ENCODE data around the gene AOAH. TPM values are rescaled to one million over a fixed set of nuclear protein-coding genes. Genes with fewer than 3 reads are reported as not detected.
A peak's percentile ranks its signal among the peaks of the same experiment; 100 is the strongest.

AOAH gene
- total RNA-seq, 1 donor from 2014 or later, result 5.5 TPM

DNA sequence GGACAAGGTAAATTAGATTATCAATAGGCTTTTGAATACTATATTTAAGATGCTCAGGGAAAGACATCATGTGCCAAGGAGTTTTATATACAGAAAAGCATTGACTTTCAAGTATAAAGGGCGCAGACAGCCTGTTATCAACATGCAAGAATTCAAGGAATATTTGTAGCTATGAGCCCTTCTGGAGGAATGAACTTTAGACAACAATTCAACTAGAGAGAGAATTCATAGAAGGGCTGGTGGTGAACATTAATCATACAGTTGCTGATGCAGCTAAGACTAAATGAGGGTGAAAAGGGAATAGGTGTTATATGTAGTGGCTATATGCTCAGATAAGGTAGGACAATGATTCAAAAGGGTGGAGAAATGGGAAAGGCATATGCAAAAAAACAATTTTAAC is 41.2 kb downstream of the AOAH start:
- Histone ChIP-seq H4K20me1 (ENCODE audit: low read depth) (no peaks in the 10 kb centered on the region), H3F3A (ENCODE audit: low read depth) (no peaks in the 10 kb centered on the region), H3K36me3 (no peaks in the 10 kb centered on the region), H3K27me3 (no peaks in the 10 kb centered on the region), H2AFZ (replicated peaks) (no peak overlapping the region), H3K9ac (no peak overlapping the region), H3K4me3 (no peak overlapping the region), H3K9me3 (ENCODE audit: low read depth) (no peaks in the 10 kb centered on the region), H3K4me1 (no peaks in the 10 kb centered on the region), H3K4me2 (no peak overlapping the region), H3K27ac (no peak overlapping the region), H3K79me2 (ENCODE audit: low read depth) (no peaks in the 10 kb centered on the region)
- Mint-ChIP-seq H3K4me1 (no peaks in the 10 kb centered on the region), H3K27me3 (ENCODE audit: insufficient read depth, low read depth) (no peaks in the 10 kb centered on the region), H3K27ac (no peak overlapping the region), H3K36me3 (no peaks in the 10 kb centered on the region), H3K9me3 (no peaks in the 10 kb centered on the region), H3K4me3 (no peak overlapping the region)
- no peak for DNase-seq (ENCODE audit: low spot score)
- TF ChIP-seq EZH2phosphoT487 (IDR thresholded peaks at IDR 0.05), result no peak
- TF ChIP-seq EZH2 (IDR thresholded peaks at IDR 0.05), result no peak
- TF ChIP-seq, protein P1, sequence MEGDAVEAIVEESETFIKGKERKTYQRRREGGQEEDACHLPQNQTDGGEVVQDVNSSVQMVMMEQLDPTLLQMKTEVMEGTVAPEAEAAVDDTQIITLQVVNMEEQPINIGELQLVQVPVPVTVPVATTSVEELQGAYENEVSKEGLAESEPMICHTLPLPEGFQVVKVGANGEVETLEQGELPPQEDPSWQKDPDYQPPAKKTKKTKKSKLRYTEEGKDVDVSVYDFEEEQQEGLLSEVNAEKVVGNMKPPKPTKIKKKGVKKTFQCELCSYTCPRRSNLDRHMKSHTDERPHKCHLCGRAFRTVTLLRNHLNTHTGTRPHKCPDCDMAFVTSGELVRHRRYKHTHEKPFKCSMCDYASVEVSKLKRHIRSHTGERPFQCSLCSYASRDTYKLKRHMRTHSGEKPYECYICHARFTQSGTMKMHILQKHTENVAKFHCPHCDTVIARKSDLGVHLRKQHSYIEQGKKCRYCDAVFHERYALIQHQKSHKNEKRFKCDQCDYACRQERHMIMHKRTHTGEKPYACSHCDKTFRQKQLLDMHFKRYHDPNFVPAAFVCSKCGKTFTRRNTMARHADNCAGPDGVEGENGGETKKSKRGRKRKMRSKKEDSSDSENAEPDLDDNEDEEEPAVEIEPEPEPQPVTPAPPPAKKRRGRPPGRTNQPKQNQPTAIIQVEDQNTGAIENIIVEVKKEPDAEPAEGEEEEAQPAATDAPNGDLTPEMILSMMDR (IDR thresholded peaks at IDR 0.05), result no peak

DNA sequence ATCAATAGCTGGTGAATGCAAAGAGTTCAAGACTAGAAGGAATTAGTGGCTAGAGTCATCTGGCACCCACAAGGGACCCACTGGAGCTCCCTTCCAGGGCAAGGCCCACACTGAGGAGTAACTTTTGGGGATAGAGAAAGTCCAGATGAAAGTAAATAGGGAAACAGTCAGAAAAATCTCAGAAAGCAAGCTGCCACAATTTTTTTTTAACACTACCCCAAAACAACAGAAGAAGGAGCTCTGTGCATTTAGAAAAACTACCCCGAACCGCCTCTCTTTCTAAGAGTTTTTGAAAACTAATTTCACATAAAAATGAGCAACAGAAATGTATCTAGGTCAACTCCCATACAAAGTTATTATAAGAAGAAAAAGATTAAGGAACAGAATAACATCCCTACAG is 42.2 kb downstream of the AOAH start:
- H3F3A ChIP-seq (ENCODE audit: low read depth), result no peaks in the 10 kb centered on the region
- H3K27me3 Mint-ChIP-seq (ENCODE audit: insufficient read depth, low read depth), result no peaks in the 10 kb centered on the region
- H3K36me3 ChIP-seq, result no peaks in the 10 kb centered on the region
- DNase-seq (ENCODE audit: low spot score), result no peak
- no peak overlapping the region for H3K27ac ChIP-seq
- H2AFZ ChIP-seq (replicated peaks), result no peak overlapping the region
- no peaks in the 10 kb centered on the region for H3K27me3 ChIP-seq
- H3K79me2 ChIP-seq (ENCODE audit: low read depth), result no peaks in the 10 kb centered on the region
- no peak for TF ChIP-seq EZH2phosphoT487 (IDR thresholded peaks at IDR 0.05)
- TF ChIP-seq EZH2 (IDR thresholded peaks at IDR 0.05), result no peak
- TF ChIP-seq, protein P1 (IDR thresholded peaks at IDR 0.05), result no peak
- H4K20me1 ChIP-seq (ENCODE audit: low read depth), result no peaks in the 10 kb centered on the region
- no peak overlapping the region for H3K9ac ChIP-seq
- H3K4me1 Mint-ChIP-seq, result no peaks in the 10 kb centered on the region
- H3K9me3 ChIP-seq (ENCODE audit: low read depth), result no peaks in the 10 kb centered on the region
- no peak overlapping the region for H3K4me3 ChIP-seq
- H3K9me3 Mint-ChIP-seq, result no peaks in the 10 kb centered on the region
- no peak overlapping the region for H3K4me3 Mint-ChIP-seq
- no peak overlapping the region for H3K4me2 ChIP-seq
- H3K27ac Mint-ChIP-seq, result no peak overlapping the region
- H3K4me1 ChIP-seq, result no peaks in the 10 kb centered on the region
- no peaks in the 10 kb centered on the region for H3K36me3 Mint-ChIP-seq

DNA sequence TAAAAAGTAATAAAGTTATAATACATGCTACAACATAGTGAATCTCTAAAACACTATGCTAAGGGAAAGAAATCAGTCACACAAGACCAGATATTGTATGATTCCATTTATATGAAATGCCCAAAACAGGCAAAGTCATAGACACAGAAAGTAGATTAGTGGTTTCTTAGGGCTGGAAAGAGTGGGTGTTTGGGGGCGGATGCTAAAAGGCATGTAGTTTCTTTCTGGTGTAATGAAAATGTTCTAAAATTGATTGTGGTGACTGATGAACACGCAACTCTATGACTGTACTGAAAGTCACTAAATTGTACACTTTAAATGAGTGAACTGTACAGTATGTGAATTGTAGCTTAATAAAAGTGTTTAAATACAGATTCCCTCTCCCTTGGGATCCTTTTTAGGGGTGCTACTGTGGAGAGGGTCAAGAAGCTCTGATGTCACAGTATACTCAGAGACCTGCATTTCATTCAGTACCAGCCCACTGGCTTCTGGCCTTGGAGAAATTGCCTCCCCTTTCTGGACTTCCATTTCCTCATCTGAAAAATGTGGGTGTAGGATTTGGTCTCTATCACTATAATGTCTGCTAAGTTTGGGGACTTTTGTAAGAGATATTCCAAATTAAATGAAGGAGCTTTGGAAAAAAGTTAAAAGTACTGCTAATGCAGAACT is 46.4 kb downstream of the AOAH start:
- H3K4me1 Mint-ChIP-seq, result no peaks in the 10 kb centered on the region
- no peak overlapping the region for H3K4me2 ChIP-seq
- no peak overlapping the region for H3K27ac Mint-ChIP-seq
- no peaks in the 10 kb centered on the region for H3K4me1 ChIP-seq
- H3K27me3 ChIP-seq, result no peaks in the 10 kb centered on the region
- DNase-seq (ENCODE audit: low spot score), result no peak
- H3K4me3 ChIP-seq, result no peak overlapping the region
- TF ChIP-seq, protein P1 (IDR thresholded peaks at IDR 0.05), result no peak
- TF ChIP-seq EZH2 (IDR thresholded peaks at IDR 0.05), result no peak
- TF ChIP-seq EZH2phosphoT487 (IDR thresholded peaks at IDR 0.05), result no peak
- H3K79me2 ChIP-seq (ENCODE audit: low read depth), result no peaks in the 10 kb centered on the region
- no peaks in the 10 kb centered on the region for H3K9me3 Mint-ChIP-seq
- H3K9me3 ChIP-seq (ENCODE audit: low read depth), result no peaks in the 10 kb centered on the region
- no peaks in the 10 kb centered on the region for H3K27me3 Mint-ChIP-seq (ENCODE audit: insufficient read depth, low read depth)
- H3K9ac ChIP-seq, result no peak overlapping the region
- H3K27ac ChIP-seq, result no peak overlapping the region
- no peak overlapping the region for H3K4me3 Mint-ChIP-seq
- no peaks in the 10 kb centered on the region for H3K36me3 Mint-ChIP-seq
- no peaks in the 10 kb centered on the region for H3K36me3 ChIP-seq
- no peaks in the 10 kb centered on the region for H4K20me1 ChIP-seq (ENCODE audit: low read depth)
- H3F3A ChIP-seq (ENCODE audit: low read depth), result no peaks in the 10 kb centered on the region
- H2AFZ ChIP-seq (replicated peaks), result peak overlapping the region; percentile 65

All from neural progenitor cell (in vitro differentiated cells).